Stimulated activated naive CD8-positive, alpha-beta T cell treated with anti-CD3 and anti-CD28 coated beads, Interleukin-15, amount 100 ng/mL, for 72 hours (primary cell): ENCODE data around the gene KRI1.
"Not testable (repeated sequence)": the region's sequence is repeated elsewhere in the genome, so short reads cannot be mapped to it uniquely, and the experiment has no call there.

Experiments
- ATAC-seq: fragments of 150-1000 bp; cut with Tn5 transposase; 2 replicates; pipeline ENCODE4 v1.10.0; 2021; ENCODE audit warnings: mild to moderate bottlenecking, moderate library complexity
- DNase-seq, 2 donors: peaks; one replicate each; pipeline ENCODE4 v3.0.0; 2021 to 2022
- H3K27ac Mint-ChIP-seq, 2 donors: one replicate each; pipeline ENCODE4 v1.8.0; 2022; ENCODE audit warnings: mild to moderate bottlenecking in 2 of 2, mixed read lengths in 2 of 2, moderate library complexity in 2 of 2
- H3K27me3 Mint-ChIP-seq: one replicate; pipeline ENCODE4 v1.8.0; 2022; ENCODE audit warnings: mixed read lengths
- H3K4me1 Mint-ChIP-seq: one replicate; pipeline ENCODE4 v1.8.0; 2022; ENCODE audit warnings: mild to moderate bottlenecking, mixed read lengths
- H3K4me3 Mint-ChIP-seq, 2 donors: one replicate each; pipeline ENCODE4 v1.8.0; 2022; ENCODE audit warnings: mild to moderate bottlenecking in 2 of 2, mixed read lengths in 2 of 2, moderate library complexity in 1 of 2
- H3K9me3 Mint-ChIP-seq, 2 donors: one replicate each; pipeline ENCODE4 v1.8.0; 2022; ENCODE audit warnings: mixed read lengths in 2 of 2

KRI1 gene

GRCh38 chr19:10586396-10586795 lies 20.6 kb upstream of the KRI1 start:
- peaks cover 18% of the 10 kb centered on the region for H3K27me3 Mint-ChIP-seq
- DNase-seq, result no peak
- H3K27ac Mint-ChIP-seq, result no peak overlapping the region
- H3K4me1 Mint-ChIP-seq, result peaks cover 15% of the 10 kb centered on the region
- ATAC-seq, result no peak
- H3K4me3 Mint-ChIP-seq, result no peak overlapping the region
- H3K9me3 Mint-ChIP-seq, result peaks cover 7 to 9% of the 10 kb centered on the region in 2 donors

GRCh38 chr19:10583036-10583776 lies 17.4 kb upstream of the KRI1 start:
- H3K4me1 Mint-ChIP-seq, result peaks cover 22% of the 10 kb centered on the region
- peaks cover 7 to 9% of the 10 kb centered on the region in 2 donors for H3K9me3 Mint-ChIP-seq

GRCh38 chr19:10582091-10582490 lies 16.3 kb upstream of the KRI1 start:
- Mint-ChIP-seq H3K4me3 (no peak overlapping the region), H3K27me3 (peaks cover 7% of the 10 kb centered on the region), H3K4me1 (peaks cover 15% of the 10 kb centered on the region), H3K9me3 (no peaks in the 10 kb centered on the region), H3K27ac (no peak overlapping the region)
- DNase-seq (no peak), ATAC-seq (no peak)

More at GRCh38 chr19:10583036-10583776, 17.4 kb upstream of the KRI1 start:
- Mint-ChIP-seq H3K27ac (no peak overlapping the region), H3K27me3 (peaks cover 18% of the 10 kb centered on the region), H3K4me3 (no peak overlapping the region)
- DNase-seq (no peak), ATAC-seq (no peak)

GRCh38 chr19:10580979-10581631 lies 15.3 kb upstream of the KRI1 start:
- H3K4me1 Mint-ChIP-seq, result peaks cover 10% of the 10 kb centered on the region
- DNase-seq (peak; percentile 83 to 87), ATAC-seq (peak; percentile 94)
- peak overlapping the region in 1 of 2 donors; percentile 42 for H3K27ac Mint-ChIP-seq
- no peaks in the 10 kb centered on the region for H3K27me3 Mint-ChIP-seq
- no peaks in the 10 kb centered on the region for H3K9me3 Mint-ChIP-seq
- H3K4me3 Mint-ChIP-seq, result peak overlapping the region in 1 of 2 donors; percentile 21

- no peak overlapping the region for H3K4me3 Mint-ChIP-seq
- DNase-seq (no peak), ATAC-seq (no peak)
- H3K27ac Mint-ChIP-seq, result no peak overlapping the region
- no peaks in the 10 kb centered on the region for H3K27me3 Mint-ChIP-seq
- H3K4me1 Mint-ChIP-seq, result peaks cover 10% of the 10 kb centered on the region
- H3K9me3 Mint-ChIP-seq, result no peaks in the 10 kb centered on the region
These were observed 12.1 kb upstream of the KRI1 start for GRCh38 chr19:10577951-10578350.

- H3K4me1 Mint-ChIP-seq, result peaks cover 15% of the 10 kb centered on the region
- DNase-seq (no peak), ATAC-seq (no peak)
- H3K4me3 Mint-ChIP-seq, result no peak overlapping the region
- H3K27me3 Mint-ChIP-seq, result no peaks in the 10 kb centered on the region
- H3K9me3 Mint-ChIP-seq, result no peaks in the 10 kb centered on the region
- no peak overlapping the region for H3K27ac Mint-ChIP-seq
These were observed 9.4 kb upstream of the KRI1 start for GRCh38 chr19:10575011-10575716.

GRCh38 chr19:10574462-10574861 lies 8.7 kb upstream of the KRI1 start:
- no peak for DNase-seq
- Mint-ChIP-seq H3K27ac (peak overlapping the region in 1 of 2 donors; percentile 72), H3K4me1 (peaks cover 17% of the 10 kb centered on the region), H3K27me3 (no peaks in the 10 kb centered on the region), H3K4me3 (no peak overlapping the region), H3K9me3 (no peaks in the 10 kb centered on the region)
- ATAC-seq, result no peak

- H3K4me1 Mint-ChIP-seq, result peaks cover 22% of the 10 kb centered on the region
- ATAC-seq, H3K27ac Mint-ChIP-seq, H3K4me3 Mint-ChIP-seq, H3K9me3 Mint-ChIP-seq, H3K27me3 Mint-ChIP-seq, DNase-seq: not testable (repeated sequence)
These were observed 8.0 kb upstream of the KRI1 start for GRCh38 chr19:10573793-10574192.

- H3K4me3 Mint-ChIP-seq, result peak within 1 kb of the TSS; percentile 97 to 98
- ATAC-seq (peak; percentile 82), DNase-seq (peak; percentile 100)
- peaks cover 55% of the 10 kb centered on the region for H3K4me1 Mint-ChIP-seq
- H3K9me3 Mint-ChIP-seq, result no peaks in the 10 kb centered on the region
- no peaks in the 10 kb centered on the region for H3K27me3 Mint-ChIP-seq
- H3K27ac Mint-ChIP-seq, result peak within 1 kb of the TSS; percentile 95
These were observed 3.2 kb upstream of the KRI1 start, which contains the start of gene CDKN2D for GRCh38 chr19:10568826-10569651. Gene CDKN2D (minus strand): TSS chr19:10568979. CDS start chr19:10568653, 326 bp downstream.

- peak overlapping the region; percentile 97 to 98 for H3K4me3 Mint-ChIP-seq
- H3K27me3 Mint-ChIP-seq, result no peaks in the 10 kb centered on the region
- peak; percentile 47 for ATAC-seq
- peaks cover 55% of the 10 kb centered on the region for H3K4me1 Mint-ChIP-seq
- peak; percentile 84 to 90 for DNase-seq
- H3K27ac Mint-ChIP-seq, result peak overlapping the region; percentile 87 to 95
- H3K9me3 Mint-ChIP-seq, result no peaks in the 10 kb centered on the region
These were observed 2.4 kb upstream of the KRI1 start for GRCh38 chr19:10568062-10568825.

GRCh38 chr19:10567656-10568055 lies 1.8 kb upstream of the KRI1 start:
- ATAC-seq (no peak), DNase-seq (no peak)
- Mint-ChIP-seq H3K4me1 (peaks cover 55% of the 10 kb centered on the region), H3K9me3 (no peaks in the 10 kb centered on the region), H3K4me3 (peak overlapping the region; percentile 97 to 98), H3K27ac (peak overlapping the region; percentile 87 to 95), H3K27me3 (no peaks in the 10 kb centered on the region)

GRCh38 chr19:10566658-10567410 lies 1.0 kb upstream of the KRI1 start:
- no peaks in the 10 kb centered on the region for H3K27me3 Mint-ChIP-seq
- H3K4me3 Mint-ChIP-seq, result peak overlapping the region; percentile 97 to 98
- peak overlapping the region; percentile 98 for H3K27ac Mint-ChIP-seq
- no peaks in the 10 kb centered on the region for H3K9me3 Mint-ChIP-seq
- DNase-seq (peak; percentile 84 to 88), ATAC-seq (peak; percentile 48)
- H3K4me1 Mint-ChIP-seq, result peaks cover 51% of the 10 kb centered on the region

- DNase-seq (no peak), ATAC-seq (no peak)
- H3K4me1 Mint-ChIP-seq, result peaks cover 56% of the 10 kb centered on the region
- peak overlapping the region; percentile 98 for H3K27ac Mint-ChIP-seq
- peak overlapping the region; percentile 97 to 98 for H3K4me3 Mint-ChIP-seq
- no peaks in the 10 kb centered on the region for H3K9me3 Mint-ChIP-seq
- no peaks in the 10 kb centered on the region for H3K27me3 Mint-ChIP-seq
These were observed 523 bp upstream of the KRI1 start for GRCh38 chr19:10566408-10566657.

GRCh38 chr19:10565028-10565566 lies 713 bp downstream of the KRI1 start:
- no peaks in the 10 kb centered on the region for H3K27me3 Mint-ChIP-seq
- H3K4me1 Mint-ChIP-seq, result peaks cover 58% of the 10 kb centered on the region
- peak; percentile 52 to 68 for DNase-seq
- H3K4me3 Mint-ChIP-seq, result peak overlapping the region; percentile 97 to 98
- ATAC-seq, result peak; percentile 10
- no peaks in the 10 kb centered on the region for H3K9me3 Mint-ChIP-seq
- peak overlapping the region; percentile 95 to 99 for H3K27ac Mint-ChIP-seq
